Stimulated activated CD8-positive, alpha-beta memory T cell treated with anti-CD3 and anti-CD28 coated beads, Interleukin-2, amount 100 ng/mL, for 1 hour (primary cell): Measurements from ENCODE around the gene MARVELD2.
"Not testable (repeated sequence)": the region's sequence is repeated elsewhere in the genome, so short reads cannot be mapped to it uniquely, and the experiment has no call there.

ENCODE experiments used
- DNase-seq, 2 donors: peaks; one replicate each; pipeline ENCODE4 v3.0.0-alpha.2; 2020; ENCODE audit warnings: low read depth in 2 of 2

Gene MARVELD2

DNA sequence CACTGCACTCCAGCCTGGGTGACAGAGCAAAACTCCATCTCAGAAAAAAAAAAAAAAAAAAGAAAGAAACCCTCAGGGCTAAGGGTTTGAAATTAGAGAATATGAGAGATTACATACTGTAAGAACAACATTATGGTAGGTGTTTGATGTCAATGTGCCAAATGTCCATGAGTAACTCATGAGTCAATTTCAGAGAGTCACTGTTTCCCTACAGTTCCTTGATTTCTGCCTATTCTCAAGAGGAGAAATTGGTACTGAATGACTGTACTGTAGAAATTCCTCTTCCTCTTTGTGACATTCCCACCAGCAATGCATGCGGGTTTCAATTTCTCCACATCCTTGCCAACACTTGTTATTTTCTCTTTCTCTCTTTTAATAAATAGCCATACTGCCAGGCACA lies 35.2 kb downstream of the MARVELD2 start:
- DNase-seq: no peak

DNA sequence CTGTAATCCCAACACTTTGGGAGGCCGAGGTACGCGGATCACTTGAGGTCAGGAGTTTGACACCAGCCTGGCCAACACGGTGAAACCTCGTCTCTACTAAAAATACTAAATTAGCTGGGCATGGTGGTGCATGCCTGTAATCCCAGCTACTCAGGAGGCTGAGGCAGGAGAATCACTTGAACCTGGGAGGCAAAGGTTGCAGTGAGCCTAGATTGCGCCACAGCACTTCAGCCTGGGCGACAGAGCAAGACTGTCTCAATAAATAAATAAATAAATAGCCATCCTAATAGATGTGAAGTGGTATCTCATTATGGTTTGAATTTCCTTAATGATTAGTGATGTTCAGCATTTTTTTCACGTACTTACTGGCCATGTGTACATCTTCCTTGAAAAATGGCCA lies 35.6 kb downstream of the MARVELD2 start:
- not testable (repeated sequence) for DNase-seq

GRCh38 chr5:69451941-69452647 lies 37.2 kb downstream of the MARVELD2 start:
- no peak for DNase-seq

- not testable (repeated sequence) for DNase-seq
Measured at GRCh38 chr5:69453487-69453886, 38.6 kb downstream of the MARVELD2 start.

- no peak for DNase-seq
Measured at GRCh38 chr5:69454460-69455249, 39.7 kb downstream of the MARVELD2 start.

GRCh38 chr5:69455428-69455988 lies 40.6 kb downstream of the MARVELD2 start:
- not testable (repeated sequence) for DNase-seq

- DNase-seq: no peak
Measured at GRCh38 chr5:69462170-69462569, 47.3 kb downstream of the MARVELD2 start.

GRCh38 chr5:69466375-69466774 lies 51.5 kb downstream of the MARVELD2 start:
- DNase-seq: not testable (repeated sequence)

GRCh38 chr5:69467442-69468225 lies 52.7 kb downstream of the MARVELD2 start:
- no peak for DNase-seq

DNA sequence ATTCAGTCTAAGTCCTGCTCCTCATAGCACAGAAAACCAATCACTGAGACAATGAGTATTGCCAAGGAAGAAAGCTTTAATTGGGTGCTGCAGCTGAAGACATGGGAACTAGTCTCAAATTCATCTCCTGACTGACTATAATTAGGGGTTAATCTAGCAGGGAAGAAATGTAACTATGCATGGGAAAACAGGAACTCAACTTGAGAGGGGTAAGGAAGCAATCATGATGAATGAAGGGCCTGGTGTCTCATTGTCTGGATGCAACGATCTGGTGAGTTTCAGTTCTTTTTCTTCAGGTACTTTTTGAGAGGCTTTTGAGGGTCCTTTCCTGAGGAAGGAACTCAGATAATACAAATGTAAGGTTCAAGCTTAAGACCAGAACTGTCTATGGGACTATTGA lies 53.7 kb downstream of the MARVELD2 start:
- DNase-seq: no peak

- DNase-seq: not testable (repeated sequence)
Measured at GRCh38 chr5:69471516-69471915, 56.6 kb downstream of the MARVELD2 start.

DNA sequence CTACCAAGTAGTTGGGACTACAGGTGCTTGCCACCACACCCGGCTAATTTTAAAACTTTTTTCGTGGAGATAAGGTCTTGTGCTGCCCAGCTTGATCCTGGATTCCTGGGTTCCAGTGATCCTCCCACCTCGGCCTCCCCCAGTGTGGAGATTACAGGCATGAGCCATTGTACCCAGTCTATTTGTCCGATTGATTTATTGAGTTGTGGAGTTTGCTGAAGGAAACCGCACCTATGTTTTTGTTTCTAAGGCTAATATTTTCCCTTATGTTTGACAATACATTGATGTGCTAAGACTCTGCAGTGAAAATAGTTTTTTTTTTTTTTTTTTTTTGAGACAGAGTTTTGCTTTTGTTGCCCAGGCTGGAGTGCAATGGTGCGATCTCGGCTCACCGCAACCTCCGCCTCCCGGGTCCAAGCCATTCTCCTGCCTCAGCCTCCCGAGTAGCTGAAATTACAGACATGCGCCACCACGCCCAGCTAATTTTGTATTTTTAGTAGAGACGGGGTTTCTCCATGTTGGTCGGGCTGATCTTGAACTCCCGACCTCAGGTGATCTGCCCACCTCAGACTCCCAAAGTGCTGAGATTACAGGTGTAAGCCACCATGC lies 57.7 kb downstream of the MARVELD2 start:
- not testable (repeated sequence) for DNase-seq

DNA sequence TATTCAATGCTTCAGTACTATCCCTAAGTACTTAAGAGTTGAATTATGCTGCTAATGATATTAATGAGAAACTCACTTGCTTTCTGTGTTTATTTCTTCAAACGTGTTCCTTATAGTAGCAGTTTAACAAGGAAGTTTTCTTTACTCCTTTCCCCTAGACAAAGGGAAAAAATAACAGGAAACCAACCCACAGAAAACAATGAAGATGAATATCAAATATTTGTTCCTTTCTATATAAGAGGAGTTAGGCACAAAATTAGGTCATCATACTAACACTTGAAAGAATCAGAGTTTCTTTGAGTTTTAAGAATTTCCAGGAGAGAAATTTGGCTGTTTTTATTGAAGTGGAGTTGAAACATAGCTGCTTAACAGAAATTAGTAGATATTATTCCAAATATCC lies 62.3 kb downstream of the MARVELD2 start:
- no peak for DNase-seq

GRCh38 chr5:69478296-69478695 lies 63.4 kb downstream of the MARVELD2 start:
- not testable (repeated sequence) for DNase-seq

DNA sequence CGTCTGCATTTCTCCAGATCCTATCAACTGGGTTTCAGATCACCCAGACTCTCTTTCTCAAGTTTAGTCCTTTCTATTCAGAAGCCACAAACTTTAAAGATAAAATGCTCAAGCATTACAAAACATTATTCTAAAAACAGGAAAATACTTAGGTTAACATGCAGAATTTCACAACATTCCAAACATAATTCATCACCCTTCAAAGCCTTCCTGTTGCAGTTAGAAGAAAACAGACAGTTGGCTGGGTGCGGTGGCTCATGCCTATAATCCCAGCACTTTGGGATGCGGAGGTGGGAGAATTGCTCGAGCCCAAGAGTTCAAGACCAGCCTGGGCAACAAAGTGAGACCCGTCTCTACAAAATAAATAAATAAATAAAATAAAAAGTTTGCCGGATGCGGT lies 70.0 kb downstream of the MARVELD2 start:
- no peak for DNase-seq

GRCh38 chr5:69485471-69485870 lies 70.6 kb downstream of the MARVELD2 start:
- DNase-seq: no peak

- no peak for DNase-seq
Measured at GRCh38 chr5:69489246-69489645, 74.3 kb downstream of the MARVELD2 start.

DNA sequence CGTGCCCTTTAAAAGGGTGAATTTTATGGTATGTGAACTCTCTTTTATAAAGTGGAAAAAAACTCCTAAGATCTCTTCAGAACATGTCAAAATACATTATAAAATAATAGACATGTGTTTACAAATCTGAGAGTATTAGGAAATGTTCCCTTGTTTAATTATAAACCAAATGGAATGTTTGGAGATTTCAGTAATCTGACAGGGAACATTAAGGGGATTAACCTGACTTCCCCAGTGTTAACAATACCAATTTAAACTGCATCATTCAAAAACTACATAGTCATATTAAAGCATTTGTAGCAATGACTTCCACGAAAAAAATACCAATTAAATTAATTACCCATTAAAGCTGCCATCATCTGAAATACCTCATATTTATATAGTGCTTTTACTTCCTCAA lies 76.1 kb downstream of the MARVELD2 start:
- DNase-seq: no peak

DNA sequence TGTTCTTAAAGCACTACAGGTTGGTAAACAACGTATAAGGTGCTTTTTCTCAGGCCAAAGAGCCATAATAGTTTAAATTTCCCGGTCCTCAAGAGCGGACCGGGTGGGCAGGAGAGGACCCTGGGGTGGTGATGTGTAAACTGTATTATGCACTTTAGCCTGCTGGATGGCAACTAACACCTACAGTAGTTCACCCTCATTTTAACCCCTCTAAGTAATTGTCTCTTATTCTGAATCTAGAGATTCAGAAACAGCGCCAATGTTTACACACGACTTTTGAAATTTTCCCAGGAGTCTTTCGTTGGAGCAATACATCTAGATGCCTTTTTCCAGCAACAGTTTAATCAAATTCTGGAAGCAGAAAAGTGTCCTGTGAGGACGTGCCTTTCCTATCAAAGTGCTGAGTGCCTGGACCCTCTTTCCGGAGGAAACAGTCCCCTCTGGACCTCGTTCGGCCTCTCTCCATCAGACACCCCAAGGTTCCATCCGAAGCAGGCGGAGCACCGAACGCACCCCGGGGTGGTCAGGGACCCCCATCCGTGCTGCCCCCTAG lies 77.0 kb downstream of the MARVELD2 start:
- DNase-seq: no peak

DNA sequence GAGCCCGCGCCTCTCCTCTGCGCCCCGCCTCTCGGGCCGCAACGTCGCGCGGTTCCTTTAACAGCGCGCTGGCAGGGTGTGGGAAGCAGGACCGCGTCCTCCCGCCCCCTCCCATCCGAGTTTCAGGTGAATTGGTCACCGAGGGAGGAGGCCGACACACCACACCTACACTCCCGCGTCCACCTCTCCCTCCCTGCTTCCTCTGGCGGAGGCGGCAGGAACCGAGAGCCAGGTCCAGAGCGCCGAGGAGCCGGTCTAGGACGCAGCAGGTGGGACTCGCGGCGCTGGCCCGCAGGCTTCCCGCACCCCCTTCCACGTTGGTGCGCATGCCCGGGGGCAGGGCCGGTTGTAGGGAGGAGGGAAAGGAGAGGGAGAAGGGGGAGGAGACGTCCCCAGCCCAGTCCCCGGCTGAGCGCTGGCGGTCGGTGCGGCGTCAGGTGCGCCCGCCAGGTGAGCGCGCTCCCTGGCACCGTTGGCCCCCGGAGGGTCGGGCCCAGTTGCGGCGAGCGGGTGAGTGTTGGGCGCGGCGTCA lies 77.5 kb downstream of the MARVELD2 start, which contains the start of gene OCLN:
OCLN (plus strand) TSS at position 400 of the 532 bp plus-strand sequence. CDS start 11,455 bp downstream, outside the sequence.
- no peak for DNase-seq

- no peak for DNase-seq
Measured at GRCh38 chr5:69492923-69493395, 78.0 kb downstream of the MARVELD2 start.
